Anterior cingulate cortex (tissue), 58 donors: ENCODE data around the gene NUDT1.

ENCODE experiments used
- DNase-seq, 58 donors: peaks; one replicate each; lab custom pipeline; 2025; lab: John Stamatoyannopoulos, UW

The NUDT1 gene

DNA sequence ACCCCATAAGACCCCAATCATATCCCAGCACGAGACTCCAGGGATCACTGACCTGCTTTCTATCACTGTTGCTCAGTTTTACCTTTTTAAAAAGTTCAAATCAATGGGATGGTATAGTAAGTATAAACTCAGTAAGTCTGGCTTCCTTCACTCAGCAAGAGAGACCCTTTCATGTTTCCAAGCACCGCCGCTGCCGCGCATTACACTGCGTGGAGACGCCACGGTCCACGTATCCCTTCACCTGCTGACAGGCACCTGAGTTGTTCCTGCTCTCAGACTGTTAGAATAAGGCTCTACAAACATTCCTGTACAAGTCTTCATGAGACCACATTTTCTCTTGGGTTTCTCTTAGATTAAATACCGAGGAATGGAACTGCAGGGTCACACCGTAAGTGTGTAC, 37.6 kb upstream of the NUDT1 start:
- DNase-seq, result no peak

DNA sequence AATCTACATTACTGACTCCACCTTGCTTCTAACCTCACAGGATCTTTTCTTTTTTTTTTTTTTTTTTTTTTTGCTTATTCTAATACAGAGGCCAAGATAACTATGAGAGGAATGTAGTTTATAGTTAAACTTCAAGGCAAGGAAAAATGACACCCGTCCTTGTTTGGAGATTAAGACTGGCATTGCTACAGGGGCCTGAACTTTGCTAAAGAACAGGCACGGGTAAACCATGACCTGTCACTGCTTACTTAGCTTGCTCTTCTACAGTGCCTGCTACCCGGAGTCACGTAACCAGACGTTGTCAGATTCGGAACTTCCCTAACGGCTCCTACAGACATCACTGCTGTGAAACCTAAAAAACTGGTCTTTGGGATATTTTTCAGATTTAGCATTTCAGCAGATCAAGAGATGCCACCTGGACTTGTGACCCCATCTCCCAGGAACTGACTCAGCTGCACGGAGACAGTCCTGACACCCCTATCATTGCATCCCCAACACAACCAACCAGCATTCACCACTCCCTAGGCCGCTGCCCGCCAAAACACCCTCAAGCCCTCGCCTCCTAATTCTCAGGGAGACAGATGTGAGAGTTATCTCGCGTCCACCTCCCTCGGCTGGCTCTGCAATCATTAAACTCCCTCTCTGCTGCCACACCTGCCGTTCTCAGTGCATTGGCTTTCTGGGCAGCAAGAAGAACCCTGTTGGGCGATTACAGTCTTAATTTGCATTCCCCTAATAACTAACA, 36.8 kb upstream of the NUDT1 start:
- DNase-seq, result no peak

DNA sequence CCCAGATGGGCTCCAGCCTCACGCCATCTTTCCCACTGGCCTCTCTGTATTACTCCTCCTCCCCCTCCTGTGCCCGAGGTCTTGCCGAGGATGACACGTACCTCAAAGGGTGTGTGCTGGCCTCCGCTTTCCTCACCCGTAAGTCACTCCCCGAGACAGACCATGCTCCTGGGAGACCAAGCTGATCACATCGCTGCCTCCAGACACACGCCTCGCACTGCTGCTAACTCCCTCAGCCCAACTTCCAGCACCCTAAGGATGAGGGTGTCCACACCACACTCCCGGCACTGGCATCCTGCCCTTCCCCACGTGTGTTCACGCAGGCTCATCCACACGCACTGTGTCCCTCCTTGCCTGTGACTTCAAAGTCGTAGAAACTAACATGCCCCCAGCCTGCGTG, 33.3 kb upstream of the NUDT1 start:
- DNase-seq, result no peak

DNA sequence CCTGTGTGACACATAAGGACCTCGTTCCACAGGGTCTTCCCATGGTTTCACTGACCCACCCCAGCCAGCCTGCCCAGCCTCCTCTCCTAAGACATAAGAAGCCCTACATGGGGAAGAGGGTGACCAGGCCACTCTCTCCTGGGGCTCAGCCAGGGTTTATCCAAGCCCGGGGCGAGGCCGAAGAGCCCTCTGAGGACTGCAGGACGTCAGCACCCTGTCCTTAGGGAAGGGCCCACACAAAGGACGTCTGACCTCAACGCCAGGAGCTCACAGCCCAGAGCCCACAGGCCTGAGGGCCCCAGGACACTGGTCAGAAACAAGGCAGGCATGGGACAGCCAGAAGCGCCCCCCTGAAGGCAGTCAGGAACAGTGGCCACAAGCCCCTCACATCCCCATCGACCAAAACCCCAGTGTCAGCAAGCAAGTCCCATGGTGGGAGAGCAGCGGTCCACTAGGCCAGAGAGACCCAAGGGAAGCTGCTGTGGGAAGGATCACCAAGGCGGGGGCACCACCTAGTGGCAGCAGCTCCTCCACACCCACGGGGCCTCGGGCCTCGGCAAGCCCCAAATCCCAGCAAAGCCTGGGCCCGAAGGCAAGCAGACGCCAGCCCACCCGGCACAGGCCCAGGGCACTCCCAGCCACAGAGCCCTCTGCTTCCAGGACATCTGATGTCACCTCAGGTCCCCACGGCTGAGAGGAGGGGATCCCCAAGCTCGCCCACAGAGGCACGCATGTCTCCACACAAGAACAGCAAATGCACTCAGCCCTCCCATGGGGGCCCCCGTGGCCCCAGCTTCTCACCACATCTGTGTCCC, 32.7 kb upstream of the NUDT1 start:
- DNase-seq, result peak in 55 of 58 donors; percentile 15 to 85 (median 61)

DNA sequence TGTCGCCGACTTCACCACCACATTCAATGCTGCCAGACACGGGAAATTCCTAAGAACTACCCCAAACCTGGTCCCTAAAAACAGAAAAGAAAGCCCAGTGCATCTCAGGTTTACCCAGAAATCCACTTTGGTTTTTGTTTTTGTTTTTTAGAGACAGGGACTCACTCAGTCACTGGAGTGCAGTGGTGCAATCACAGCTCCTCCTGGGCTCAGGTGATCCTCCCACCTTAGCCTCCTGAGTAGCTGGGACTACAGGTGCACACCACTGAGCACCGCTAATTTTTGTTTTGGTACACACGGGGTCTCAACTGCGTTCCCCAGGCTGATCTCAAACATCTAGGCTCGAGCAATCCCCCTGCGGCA, 32.1 kb upstream of the NUDT1 start:
- no peak for DNase-seq

DNA sequence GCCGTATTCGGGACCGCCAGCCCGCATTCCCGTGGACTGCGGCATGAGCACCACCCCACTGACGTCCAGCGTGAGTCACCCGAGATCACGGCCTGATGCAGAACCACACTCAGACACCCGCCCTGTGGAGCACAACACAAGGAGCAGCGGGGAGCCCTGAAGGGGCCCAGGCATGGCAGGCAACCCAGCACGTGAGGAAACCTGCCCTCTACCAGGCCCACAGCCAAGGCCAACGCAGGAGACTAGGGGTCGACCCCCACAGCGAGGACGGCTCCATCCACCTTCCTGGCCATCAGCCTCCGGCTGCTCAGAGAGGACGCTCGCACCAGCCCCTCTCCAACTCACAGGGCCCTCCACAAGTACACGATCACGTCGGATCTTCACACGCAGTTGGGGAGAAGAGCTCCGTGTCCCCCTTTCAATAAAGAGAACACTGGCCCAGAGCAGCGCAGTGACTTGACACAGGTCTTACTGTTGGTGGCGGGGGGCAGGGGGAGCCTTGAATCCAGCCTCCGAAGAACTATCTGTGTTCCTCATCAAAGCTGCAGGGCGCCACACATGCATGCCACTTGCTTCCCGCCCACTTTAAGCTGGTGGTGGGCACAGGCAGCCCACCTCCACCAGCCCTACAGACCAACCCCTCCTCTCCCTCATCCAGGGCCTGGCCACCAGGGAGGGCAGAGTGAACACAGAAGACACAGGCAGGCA, 31.3 kb upstream of the NUDT1 start:
- DNase-seq, result no peak

DNA sequence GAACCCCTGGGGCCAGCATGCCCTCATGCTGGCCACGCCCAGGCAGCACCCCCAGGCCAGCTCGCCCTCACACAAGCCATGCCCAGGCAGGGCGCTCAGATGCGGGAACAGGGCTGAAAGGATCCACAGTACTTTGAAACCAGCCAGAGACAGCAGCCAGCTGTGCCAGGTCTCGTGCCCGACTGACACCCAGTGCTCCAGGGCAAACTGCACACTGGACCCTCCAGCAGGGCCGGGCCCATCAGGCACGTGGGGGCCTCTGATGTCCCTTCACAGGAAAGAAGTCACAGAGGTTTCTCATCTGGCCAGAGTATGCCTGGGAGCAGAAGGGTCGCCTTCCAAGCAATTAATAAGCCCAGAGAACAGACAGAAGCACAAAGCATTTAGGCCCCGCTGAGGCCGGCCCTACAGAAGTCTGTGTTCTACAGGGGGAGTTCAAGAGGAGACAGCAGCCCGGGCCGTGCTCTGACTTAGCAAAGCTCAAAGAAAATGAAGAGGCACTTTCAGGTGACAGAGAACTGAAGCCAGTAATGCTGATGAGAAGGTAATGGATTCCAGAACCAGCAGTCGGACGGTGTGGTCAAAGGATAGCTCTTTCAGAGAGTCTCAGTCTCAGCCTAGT, 30.7 kb upstream of the NUDT1 start:
- no peak for DNase-seq

DNA sequence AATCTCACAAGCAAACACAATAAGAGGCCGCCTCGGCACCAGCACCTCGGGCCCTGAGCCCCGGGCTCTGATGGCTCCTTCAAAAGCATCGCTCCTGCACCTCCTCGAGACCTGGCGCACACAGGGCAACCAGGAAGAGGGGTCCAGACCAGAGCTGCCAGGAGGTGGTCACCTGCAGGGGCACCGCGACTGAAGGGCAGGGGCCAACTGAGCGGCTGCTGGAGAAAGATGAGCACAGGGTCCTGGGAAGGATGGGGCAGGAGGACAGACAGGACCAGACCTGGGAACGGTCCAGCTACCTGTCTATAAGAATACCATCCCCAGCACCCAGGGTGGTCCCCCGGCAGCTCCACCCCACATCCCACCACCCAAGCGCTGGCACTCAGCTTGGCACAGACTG, 30.1 kb upstream of the NUDT1 start:
- no peak for DNase-seq

DNA sequence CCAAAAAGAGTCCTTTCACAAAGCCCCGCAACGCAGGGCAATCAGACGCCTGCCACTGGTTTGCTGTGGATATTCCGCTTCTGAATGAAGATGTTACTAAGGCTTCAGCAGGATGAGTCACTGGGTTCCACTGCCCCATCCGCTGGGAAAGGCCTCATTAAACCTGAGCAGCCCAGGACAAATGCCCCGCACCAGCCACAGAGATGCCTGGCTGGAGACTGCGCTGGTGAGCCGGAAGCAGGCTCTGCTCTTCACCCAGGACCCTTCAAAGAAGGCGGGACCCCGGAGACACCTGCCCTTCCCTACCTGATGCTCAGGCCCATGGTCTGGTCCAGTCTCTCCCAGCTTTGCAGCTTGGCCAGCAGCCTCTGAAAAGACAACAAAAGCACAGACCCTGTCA, 29.1 kb upstream of the NUDT1 start:
- no peak for DNase-seq

DNA sequence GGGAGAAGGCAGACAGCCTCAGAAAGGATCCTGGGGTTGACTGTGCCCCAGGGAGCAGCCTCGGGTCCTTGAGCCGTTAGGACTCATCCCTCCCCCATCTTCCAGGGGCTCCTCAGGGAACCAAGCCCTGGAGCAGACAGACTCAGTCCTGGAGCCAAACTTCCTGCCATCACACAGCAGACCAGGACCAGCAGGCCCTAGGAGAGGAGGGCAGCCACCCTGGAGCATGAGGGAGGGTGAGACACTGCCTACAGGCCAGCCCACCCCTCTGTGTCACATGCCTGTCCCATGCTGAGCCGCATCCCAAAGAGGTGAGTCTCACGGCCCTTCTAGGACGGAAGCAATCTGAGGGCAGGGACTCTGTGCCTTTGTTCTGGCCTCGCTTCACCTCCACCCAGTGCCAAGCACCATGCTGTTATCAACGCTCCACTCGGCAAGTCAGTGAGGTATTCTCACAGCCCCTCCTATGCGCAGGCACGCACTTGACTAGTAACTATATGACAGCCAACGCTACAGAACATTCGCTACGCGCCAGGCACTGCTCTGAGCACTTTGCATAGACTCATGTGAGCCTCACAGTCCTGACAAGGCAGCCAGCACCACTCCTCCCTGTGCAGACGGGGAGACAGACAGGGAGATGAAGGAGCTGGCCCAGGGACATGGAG, 28.3 kb upstream of the NUDT1 start:
- DNase-seq, result no peak

DNA sequence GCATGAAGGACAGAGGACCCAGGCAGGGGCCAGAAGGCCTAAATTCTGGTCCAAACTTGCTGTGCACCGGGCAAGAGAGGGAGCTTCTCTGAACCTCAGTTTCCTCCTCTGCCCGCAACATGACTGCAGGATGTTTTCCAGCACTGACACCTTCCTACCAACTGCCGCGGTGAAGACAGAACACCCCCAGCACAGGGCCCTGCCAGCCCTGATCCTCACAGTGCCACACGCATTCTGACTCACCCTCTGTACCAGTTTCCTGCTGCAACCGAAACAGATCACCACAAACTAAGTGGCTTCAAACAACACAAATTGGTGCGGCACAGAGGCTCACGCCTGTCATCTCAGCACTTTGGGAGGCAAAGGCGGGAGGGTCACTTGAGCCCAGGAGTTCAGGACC, 27.4 kb upstream of the NUDT1 start:
- DNase-seq, result peak in 4 of 58 donors; percentile 20 to 42 (median 26)

DNA sequence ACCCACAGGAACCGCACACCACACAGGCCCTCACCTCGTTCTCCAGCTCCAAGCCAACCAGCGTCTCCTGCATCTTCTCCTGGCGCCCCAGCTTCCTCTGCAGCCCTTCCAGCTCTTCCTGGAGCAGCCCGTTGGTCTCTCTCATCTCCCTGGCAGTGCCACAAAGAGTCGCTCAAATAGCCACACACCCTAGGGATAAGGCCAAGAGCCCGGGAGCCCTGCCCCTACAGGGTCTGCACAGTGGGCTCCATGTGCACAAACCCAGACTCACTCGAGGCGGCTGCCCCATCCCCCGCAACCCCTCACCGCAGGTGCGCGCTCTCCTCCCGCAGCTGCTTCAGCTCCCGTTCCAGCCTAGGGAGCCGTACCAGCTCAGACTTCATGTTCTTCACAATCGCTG, 26.2 kb upstream of the NUDT1 start:
- DNase-seq, result no peak

DNA sequence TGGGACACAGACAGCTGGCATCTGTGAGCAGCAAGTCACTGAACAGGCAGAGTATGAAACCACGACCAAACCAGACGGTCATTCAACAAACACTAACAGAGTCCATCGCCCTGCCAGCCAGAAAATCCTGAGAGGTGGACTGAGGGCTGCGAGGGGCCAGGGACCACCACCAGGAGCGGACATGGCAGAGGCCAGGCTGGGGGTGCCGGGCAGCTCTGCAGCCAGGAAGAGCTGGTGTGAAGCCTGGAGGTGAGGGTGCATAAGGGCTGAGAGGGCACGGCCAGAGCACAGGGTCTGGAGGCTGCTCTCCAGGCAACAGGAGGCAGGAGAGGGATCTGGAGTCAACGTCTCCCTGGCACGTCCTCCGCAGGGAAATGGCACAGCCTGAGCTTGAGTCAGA, 24.8 kb upstream of the NUDT1 start:
- DNase-seq, result no peak

DNA sequence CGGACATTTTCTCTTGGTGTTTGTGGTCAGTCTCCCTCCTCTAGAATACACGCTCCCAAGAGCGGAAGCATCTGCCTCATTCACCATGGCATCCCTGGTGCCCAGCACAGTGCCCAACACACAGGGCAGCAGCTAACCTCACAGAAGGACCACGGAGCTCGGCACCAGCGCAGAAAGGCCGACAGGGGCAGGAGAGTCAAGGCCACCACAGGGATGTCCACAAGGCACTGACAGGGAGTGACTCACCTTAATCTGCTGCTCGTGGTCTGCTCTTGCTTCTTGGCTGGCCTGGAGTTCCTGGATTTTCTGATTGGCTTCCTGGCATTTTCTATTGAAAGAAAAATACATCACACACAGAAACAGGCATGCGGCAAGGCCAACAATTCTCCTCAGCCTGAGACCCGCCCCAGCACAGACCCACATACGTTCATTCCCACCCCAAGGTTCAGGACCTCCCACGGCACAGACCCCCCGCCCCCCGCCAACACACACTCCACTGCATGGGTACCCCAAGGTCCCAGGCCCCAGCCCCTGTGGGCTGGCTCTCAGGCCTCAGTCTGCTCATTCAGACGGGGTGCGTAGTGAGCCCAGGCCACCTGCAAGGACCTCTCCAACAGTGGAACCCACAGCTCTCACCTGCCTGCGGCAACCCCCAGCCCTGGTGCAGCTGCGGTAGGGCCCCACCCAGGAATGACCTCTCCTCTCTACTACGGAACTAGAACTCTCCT, 24.1 kb upstream of the NUDT1 start:
- no peak for DNase-seq

DNA sequence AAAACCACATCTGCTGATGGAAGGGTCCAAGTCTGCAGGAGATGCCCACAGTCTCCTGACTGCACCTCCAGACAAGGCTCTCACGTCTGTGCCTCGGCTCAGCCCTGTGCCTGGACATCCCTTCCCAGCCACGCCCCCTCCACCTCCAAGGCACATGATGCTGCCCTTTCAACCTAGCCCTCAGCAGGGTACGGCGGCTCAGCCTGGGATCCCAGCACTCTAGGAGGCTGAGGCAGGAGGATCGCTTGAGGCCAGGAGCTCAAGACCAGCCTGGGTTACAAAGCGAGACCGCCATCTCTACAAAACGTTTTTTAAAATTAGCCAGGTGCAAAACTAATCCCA, 23.6 kb upstream of the NUDT1 start:
- no peak for DNase-seq

DNA sequence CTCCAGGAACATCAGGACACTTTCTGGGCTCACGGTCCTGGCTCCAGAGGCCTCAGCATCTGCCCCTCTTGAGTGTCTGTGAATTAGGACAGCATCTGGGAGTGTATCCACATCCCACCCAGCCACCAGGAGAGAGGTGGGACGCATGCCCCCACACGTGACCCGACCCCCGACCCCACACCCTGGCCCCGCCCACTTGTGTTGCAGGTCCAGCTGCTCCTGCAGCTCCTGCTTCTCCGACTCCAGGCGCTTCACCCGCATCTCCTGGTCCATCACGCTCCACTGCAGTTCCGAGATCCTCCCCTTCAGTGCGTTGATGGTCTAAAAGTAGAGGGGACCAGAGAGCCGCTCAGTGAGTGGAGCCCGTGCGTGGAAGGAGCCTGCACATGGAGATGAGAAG, 22.9 kb upstream of the NUDT1 start:
- DNase-seq, result no peak

DNA sequence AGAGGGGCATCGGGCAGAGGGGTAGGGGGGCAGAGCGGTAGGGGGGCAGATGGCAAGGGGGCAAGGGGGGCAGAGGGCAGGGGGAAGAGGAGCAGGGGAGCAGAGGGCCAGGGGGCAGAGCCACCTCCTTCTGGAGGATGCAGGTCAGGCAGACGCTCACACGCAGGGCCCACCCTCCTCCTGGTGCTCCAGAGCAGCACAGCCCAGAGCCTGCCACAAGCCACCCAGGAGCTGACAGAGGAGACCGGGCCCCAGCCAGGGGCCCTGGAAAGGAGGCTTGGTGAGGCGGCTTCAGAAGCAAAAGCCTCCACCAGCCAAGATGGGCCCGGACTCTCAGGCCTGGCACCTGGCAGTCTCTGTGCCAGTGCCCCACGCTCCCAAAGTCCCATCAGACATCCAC, 22.4 kb upstream of the NUDT1 start:
- DNase-seq, result no peak

DNA sequence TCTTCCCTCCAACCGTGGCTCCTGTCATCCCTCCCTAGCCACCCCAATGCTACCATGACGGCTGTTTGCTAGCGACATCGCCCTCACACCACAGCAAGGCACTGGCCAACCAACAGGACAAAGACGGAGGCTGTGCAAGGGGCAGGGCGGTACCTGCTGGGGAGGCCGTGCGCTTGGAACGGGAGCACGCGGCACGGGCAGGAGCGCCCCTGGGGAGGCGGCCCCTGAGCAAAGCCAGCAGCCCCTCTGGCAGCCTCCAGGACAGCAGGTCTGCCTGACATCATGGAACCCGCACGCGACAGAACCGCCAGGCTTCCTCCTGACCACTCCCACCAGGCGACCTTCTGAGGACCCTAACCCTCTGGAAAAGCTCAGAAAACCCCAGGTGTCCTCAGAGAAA, 22.0 kb upstream of the NUDT1 start:
- no peak for DNase-seq

DNA sequence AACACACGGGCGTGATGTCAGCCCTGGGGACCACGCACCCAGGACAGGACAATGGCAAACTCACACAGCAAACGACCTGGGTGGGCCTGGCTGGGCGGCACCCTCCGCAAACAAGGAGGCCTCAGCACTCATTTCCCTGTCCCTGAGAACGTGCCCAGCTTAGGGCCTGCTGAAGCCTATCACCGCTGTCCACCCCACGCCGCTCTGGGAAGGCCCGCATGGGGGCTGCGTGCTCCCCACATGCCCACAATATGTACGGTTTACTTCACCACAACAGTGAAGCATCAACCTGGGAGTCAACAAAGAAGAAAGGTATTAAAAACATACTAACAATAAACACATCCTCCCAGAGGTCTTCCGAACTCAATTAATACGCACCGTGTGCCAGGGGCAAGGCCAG, 21.5 kb upstream of the NUDT1 start:
- no peak for DNase-seq

DNA sequence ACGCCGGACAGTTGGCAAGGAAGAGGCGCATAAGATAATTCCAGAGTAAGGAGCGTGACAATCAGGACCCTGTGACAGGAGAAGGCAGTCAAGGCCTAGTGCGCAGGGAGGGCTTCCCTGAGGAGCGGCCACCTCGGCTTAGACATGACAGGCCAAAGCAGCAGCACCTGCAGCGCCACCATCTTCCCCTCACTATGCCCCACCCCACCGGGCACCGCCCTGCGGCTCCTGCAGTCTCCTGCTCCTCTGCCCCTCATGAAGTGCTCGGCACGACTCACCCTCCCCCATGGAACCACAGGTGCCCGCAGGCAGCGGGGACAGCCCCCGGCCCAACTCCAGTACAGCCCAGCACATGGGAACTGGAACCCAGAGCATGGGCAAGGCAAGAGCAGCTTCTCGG, 21.1 kb upstream of the NUDT1 start:
- no peak for DNase-seq
